Measurements from ENCODE around the gene MTAP. TPM values are rescaled to one million over a fixed set of nuclear protein-coding genes. Genes with fewer than 3 reads are reported as not detected.

Gene MTAP
- total RNA-seq, 1 experiment from 2014 or later, result 326 TPM

GRCh38 chr9:21974722-21975409, 172.4 kb downstream of the MTAP start (continued):
- no peak for TF ChIP-seq CTCF (IDR thresholded peaks at IDR 0.05 in 2 of 3, conservative IDR thresholded peaks at IDR 0.05 in 1 of 3; ENCODE audit: borderline replicate concordance in 1 of 3, insufficient read depth in 1 of 3, low read depth in 2 of 3, low read length in 2 of 3)
- TF ChIP-seq SP1 (IDR thresholded peaks at IDR 0.05; ENCODE audit: low read depth), result 0 out of 2 replicates have a peak, but pooled peaks have one; percentile 5

- Histone ChIP-seq H4K20me1 (ENCODE audit: insufficient read depth) (no peaks in the 10 kb centered on the region), H3K4me2 (ENCODE audit: low read length) (peak overlapping the region; percentile 86; the same call in 1 of the 2 replicates), H3K9me3 (ENCODE audit: control insufficient read depth in 1 of 2, insufficient read depth in 1 of 2, low read depth in 1 of 2, low read length in 2 of 2) (no peaks in the 10 kb centered on the region), H3K4me3 (replicated peaks in 1 of 2; ENCODE audit: low read depth in 1 of 2, low read length in 2 of 2) (no peak overlapping the region; a peak in 1 of 4 replicates), H3K9ac (ENCODE audit: low read length) (no peak overlapping the region), H3K79me2 (ENCODE audit: insufficient read depth, low read length) (peaks cover 45% of the 10 kb centered on the region), H3K27me3 (ENCODE audit: insufficient read depth, low read length) (no peaks in the 10 kb centered on the region), H2AFZ (ENCODE audit: low read depth, low read length, poor library complexity, severe bottlenecking) (no peak overlapping the region), H3K9me2 (ENCODE audit: insufficient read depth) (no peaks in the 10 kb centered on the region), H3K36me3 (ENCODE audit: control insufficient read depth in 1 of 2, insufficient read depth in 2 of 2, low read length in 2 of 2) (no peaks in the 10 kb centered on the region), H3K27ac (ENCODE audit: low read depth, low read length) (no peak overlapping the region), H3K4me1 (ENCODE audit: control insufficient read depth in 1 of 2, insufficient read depth in 2 of 2, low read length in 2 of 2) (peaks cover 0 to 11% of the 10 kb centered on the region in 2 experiments; a peak in 2 of 4 replicates)
- ChIA-PET POLR2A (interaction anchor here (0.8 to 1.0 kb wide), 2 partner anchors 11 to 32 kb away, joined by 4 to 6 read pairs; no protein-coding TSS in a partner anchor), RAD21 (ENCODE audit: low non-redundant PET in 1 of 2, low total read pairs in 2 of 2, uncharacterized antibody in 2 of 2, unreplicated experiment in 2 of 2) (no interaction called here), CTCF (no interaction called here)
- no peak for DNase-seq (ENCODE audit: low read depth, low spot score)
- intact Hi-C loops (cut with micrococcal nuclease), result no loop called here
- no TSS peak for BruUV-seq (replicated peaks)
- TF ChIP-seq FOSL1 (IDR thresholded peaks at IDR 0.05; ENCODE audit: low read depth) (no peak), RAD21 (IDR thresholded peaks at IDR 0.05; ENCODE audit: low read depth) (no peak), JUND (IDR thresholded peaks at IDR 0.05) (no peak), EZH2phosphoT487 (IDR thresholded peaks at IDR 0.05; ENCODE audit: borderline replicate concordance) (no peak), SP1 (IDR thresholded peaks at IDR 0.05; ENCODE audit: low read depth) (no peak), TCF7L2 (IDR thresholded peaks at IDR 0.05; ENCODE audit: borderline replicate concordance, extremely low read depth, insufficient read depth, insufficient read length) (no peak), ZFX (IDR thresholded peaks at IDR 0.05) (no peak), ZNF274 (IDR thresholded peaks at IDR 0.05; ENCODE audit: low read depth, low read length) (no peak), EGR1 (IDR thresholded peaks at IDR 0.05; ENCODE audit: low read depth) (no peak), YY1 (IDR thresholded peaks at IDR 0.05; ENCODE audit: extremely low read depth, insufficient replicate concordance, low read depth, low read length) (no peak), ZBTB33 (IDR thresholded peaks at IDR 0.05; ENCODE audit: extremely low read depth, insufficient replicate concordance, low read length) (no peak)
- no peak for ATAC-seq
Observed at GRCh38 chr9:21976334-21976875, 174.0 kb downstream of the MTAP start.

Data from HCT116 (cell line).